Suprapubic skin (tissue), 4 donors: Measurements from ENCODE around the gene GULP1. TPM values are rescaled to one million over a fixed set of nuclear protein-coding genes. Genes with fewer than 3 reads are reported as not detected.

Source experiments
- DNase-seq, 2 donors: peaks; one replicate each; pipeline ENCODE4 v3.0.0-alpha.2; 2019; ENCODE audit warnings: low spot score in 2 of 2
- H3K27ac ChIP-seq: fragments of 200-600 bp; sonication (generic); one replicate; pipeline ENCODE4 v1.5.1; 2019
- H3K27me3 ChIP-seq: fragments of 200-600 bp; sonication (generic); one replicate; pipeline ENCODE4 v1.5.1; 2019
- H3K36me3 ChIP-seq: fragments of 200-600 bp; sonication (generic); one replicate; pipeline ENCODE4 v1.5.1; 2019
- H3K4me1 ChIP-seq: fragments of 200-600 bp; sonication (generic); one replicate; pipeline ENCODE4 v1.5.1; 2019
- H3K4me3 ChIP-seq: fragments of 200-600 bp; sonication (generic); one replicate; pipeline ENCODE4 v1.5.1; 2019; ENCODE audit warnings: mild to moderate bottlenecking
- H3K9me3 ChIP-seq: fragments of 200-600 bp; sonication (generic); one replicate; pipeline ENCODE4 v1.5.1; 2019
- CTCF ChIP-seq, 2 donors: fragments of 200-600 bp in 1 of 2; fragments of 450-650 bp in 1 of 2; sonication (generic) in 1 of 2; IDR thresholded peaks; one replicate each; pipeline ENCODE4 v1.5.1; 2016 to 2019; ENCODE audit warnings: antibody characterized with exemption in 2 of 2, mild to moderate bottlenecking in 1 of 2, moderate library complexity in 1 of 2
- EP300 ChIP-seq: sonication (generic); formaldehyde crosslinking; IDR thresholded peaks from one replicate; pipeline ENCODE4 v1.6.1; 2017; ENCODE audit warnings: antibody characterized with exemption
- POLR2A ChIP-seq, 2 donors: fragments of 450-650 bp; IDR thresholded peaks; one replicate each; pipeline ENCODE4 v1.6.1; 2017; ENCODE audit warnings: antibody characterized with exemption in 2 of 2, mild to moderate bottlenecking in 2 of 2, moderate library complexity in 2 of 2
- POLR2AphosphoS5 ChIP-seq, 3 donors: sonication (generic); formaldehyde crosslinking; IDR thresholded peaks; one replicate each; pipeline ENCODE4 v1.6.1; 2017; ENCODE audit warnings: antibody characterized with exemption in 3 of 3
- WGBS: methylation state at CpG from one replicate; pipeline ENCODE4 v1.1.5; 2018; 5-methylcytosine and 5-hydroxymethylcytosine counted together
- total RNA-seq, 4 donors: library from RNA; depleted of rRNA; stranded (reverse); fragments of >200 nt; gene quantifications; one replicate each; pipeline ENCODE4 v1.1.0, GENCODE V29; 2016

GULP1 gene
- total RNA-seq, 4 donors from 2014 or later, result 14.3 to 21.3 (median 17.5) TPM

- H3K9me3 ChIP-seq, result no peaks in the 10 kb centered on the region
- no peaks in the 10 kb centered on the region for H3K4me1 ChIP-seq
- H3K27ac ChIP-seq, result no peak overlapping the region
- no peaks in the 10 kb centered on the region for H3K36me3 ChIP-seq
- no peaks in the 10 kb centered on the region for H3K27me3 ChIP-seq
- H3K4me3 ChIP-seq, result no peak overlapping the region
- no peak for TF ChIP-seq POLR2AphosphoS5 (IDR thresholded peaks at IDR 0.05)
- TF ChIP-seq CTCF (IDR thresholded peaks at IDR 0.05), result no peak
- no peak for TF ChIP-seq EP300
- TF ChIP-seq POLR2A (IDR thresholded peaks at IDR 0.05), result no peak
- no peak for DNase-seq
- 80% methylated on average over 3 of the region's 3 CpGs for WGBS
These were observed 151.5 kb downstream of the GULP1 start for GRCh38 chr2:188443207-188443606.

GRCh38 chr2:188444106-188444835 lies 152.6 kb downstream of the GULP1 start:
- TF ChIP-seq POLR2A (IDR thresholded peaks at IDR 0.05), result no peak
- no peak for TF ChIP-seq POLR2AphosphoS5 (IDR thresholded peaks at IDR 0.05)
- TF ChIP-seq CTCF (IDR thresholded peaks at IDR 0.05), result no peak
- no peak for TF ChIP-seq EP300
- Histone ChIP-seq H3K4me3 (no peak overlapping the region), H3K4me1 (no peaks in the 10 kb centered on the region), H3K27me3 (no peaks in the 10 kb centered on the region), H3K36me3 (no peaks in the 10 kb centered on the region), H3K9me3 (no peaks in the 10 kb centered on the region), H3K27ac (no peak overlapping the region)
- 89% methylated on average over 3 of the region's 3 CpGs for WGBS
- DNase-seq, result no peak

- Histone ChIP-seq H3K9me3 (no peaks in the 10 kb centered on the region), H3K27me3 (no peaks in the 10 kb centered on the region), H3K27ac (no peak overlapping the region), H3K4me1 (no peaks in the 10 kb centered on the region), H3K36me3 (no peaks in the 10 kb centered on the region), H3K4me3 (no peak overlapping the region)
- DNase-seq, result no peak
- 97% methylated on average over 1 of the region's 1 CpG for WGBS
- TF ChIP-seq CTCF (IDR thresholded peaks at IDR 0.05), result no peak
- no peak for TF ChIP-seq EP300
- no peak for TF ChIP-seq POLR2AphosphoS5 (IDR thresholded peaks at IDR 0.05)
- TF ChIP-seq POLR2A (IDR thresholded peaks at IDR 0.05), result no peak
These were observed 157.9 kb downstream of the GULP1 start for GRCh38 chr2:188449561-188449960.

GRCh38 chr2:188449971-188450370 lies 158.3 kb downstream of the GULP1 start:
- no peak overlapping the region for H3K4me3 ChIP-seq
- no peaks in the 10 kb centered on the region for H3K27me3 ChIP-seq
- H3K9me3 ChIP-seq, result no peaks in the 10 kb centered on the region
- TF ChIP-seq EP300 (no peak), POLR2A (IDR thresholded peaks at IDR 0.05) (no peak), CTCF (IDR thresholded peaks at IDR 0.05) (no peak), POLR2AphosphoS5 (IDR thresholded peaks at IDR 0.05) (no peak)
- H3K36me3 ChIP-seq, result no peaks in the 10 kb centered on the region
- H3K4me1 ChIP-seq, result no peaks in the 10 kb centered on the region
- no peak overlapping the region for H3K27ac ChIP-seq
- DNase-seq, result no peak

- no peak for TF ChIP-seq CTCF (IDR thresholded peaks at IDR 0.05)
- no peak for TF ChIP-seq EP300
- no peak for TF ChIP-seq POLR2AphosphoS5 (IDR thresholded peaks at IDR 0.05)
- no peak for TF ChIP-seq POLR2A (IDR thresholded peaks at IDR 0.05)
- Histone ChIP-seq H3K9me3 (no peaks in the 10 kb centered on the region), H3K4me3 (no peak overlapping the region), H3K36me3 (no peaks in the 10 kb centered on the region), H3K4me1 (no peaks in the 10 kb centered on the region), H3K27me3 (no peaks in the 10 kb centered on the region), H3K27ac (no peak overlapping the region)
- DNase-seq, result no peak
- 50% methylated on average over 2 of the region's 2 CpGs for WGBS
These were observed 159.2 kb downstream of the GULP1 start for GRCh38 chr2:188450732-188451483.
